Measurements from ENCODE around the gene UPK2. TPM values are rescaled to one million over a fixed set of nuclear protein-coding genes. Genes with fewer than 3 reads are reported as not detected.

Gene UPK2
- total RNA-seq, 1 donor from 2014 or later = 0.86 TPM

DNA sequence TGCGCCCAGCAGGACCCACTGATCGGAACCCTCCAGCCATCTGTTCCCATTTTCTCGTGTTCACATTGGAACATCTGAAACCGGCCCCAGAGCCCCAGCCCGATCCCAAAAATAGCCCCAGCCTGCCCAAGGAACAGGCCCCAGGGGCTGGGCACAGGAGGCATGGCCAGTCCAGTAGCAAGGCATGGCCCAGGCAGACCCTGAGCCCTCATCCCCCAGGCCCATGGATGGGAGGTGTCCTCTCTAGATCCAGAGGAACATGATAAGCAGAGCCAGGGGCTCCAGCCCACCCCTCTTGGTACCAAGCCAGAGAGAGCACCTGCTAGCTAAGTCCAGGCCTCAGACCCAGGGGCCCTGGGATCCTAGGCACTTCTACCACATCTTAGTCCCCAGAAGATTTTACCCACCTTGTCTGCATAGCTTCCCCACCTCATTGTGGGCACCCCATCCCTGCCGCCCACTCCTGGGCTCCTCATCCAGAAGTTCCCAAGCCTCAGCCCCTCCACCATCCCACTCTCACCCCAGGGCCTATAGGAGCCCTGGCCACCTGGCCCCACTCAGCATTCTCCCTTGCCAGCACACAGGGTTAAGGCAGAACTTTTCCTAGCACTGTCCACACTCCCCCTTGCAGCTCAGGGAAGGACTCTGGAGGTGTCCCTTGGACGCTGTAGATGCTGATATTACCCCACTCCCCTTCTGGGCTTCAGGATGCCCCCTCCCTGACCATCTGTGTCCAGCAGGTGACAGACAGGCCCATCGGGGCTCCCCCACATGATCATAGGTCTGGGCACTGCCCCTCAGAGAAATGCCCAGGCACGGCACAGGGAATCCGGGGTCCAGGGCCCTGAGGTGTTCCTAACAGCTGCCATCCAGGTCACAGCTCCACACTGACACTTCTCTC, 39.9 kb upstream of the UPK2 start:
- DNase-seq (ENCODE audit: extremely low spot score, unreplicated experiment) = no peak
- Mint-ChIP-seq H3K27me3 (ENCODE audit: unreplicated experiment) (no peaks in the 10 kb centered on the region), H3K27ac (ENCODE audit: unreplicated experiment) (peak overlapping the region; percentile 100), H3K4me1 (ENCODE audit: unreplicated experiment) (peaks cover 96% of the 10 kb centered on the region), H3K36me3 (ENCODE audit: unreplicated experiment) (no peaks in the 10 kb centered on the region), H3K9me3 (ENCODE audit: unreplicated experiment) (no peaks in the 10 kb centered on the region), H3K4me3 (ENCODE audit: unreplicated experiment) (peak overlapping the region; percentile 75)
- TF ChIP-seq, protein P1, sequence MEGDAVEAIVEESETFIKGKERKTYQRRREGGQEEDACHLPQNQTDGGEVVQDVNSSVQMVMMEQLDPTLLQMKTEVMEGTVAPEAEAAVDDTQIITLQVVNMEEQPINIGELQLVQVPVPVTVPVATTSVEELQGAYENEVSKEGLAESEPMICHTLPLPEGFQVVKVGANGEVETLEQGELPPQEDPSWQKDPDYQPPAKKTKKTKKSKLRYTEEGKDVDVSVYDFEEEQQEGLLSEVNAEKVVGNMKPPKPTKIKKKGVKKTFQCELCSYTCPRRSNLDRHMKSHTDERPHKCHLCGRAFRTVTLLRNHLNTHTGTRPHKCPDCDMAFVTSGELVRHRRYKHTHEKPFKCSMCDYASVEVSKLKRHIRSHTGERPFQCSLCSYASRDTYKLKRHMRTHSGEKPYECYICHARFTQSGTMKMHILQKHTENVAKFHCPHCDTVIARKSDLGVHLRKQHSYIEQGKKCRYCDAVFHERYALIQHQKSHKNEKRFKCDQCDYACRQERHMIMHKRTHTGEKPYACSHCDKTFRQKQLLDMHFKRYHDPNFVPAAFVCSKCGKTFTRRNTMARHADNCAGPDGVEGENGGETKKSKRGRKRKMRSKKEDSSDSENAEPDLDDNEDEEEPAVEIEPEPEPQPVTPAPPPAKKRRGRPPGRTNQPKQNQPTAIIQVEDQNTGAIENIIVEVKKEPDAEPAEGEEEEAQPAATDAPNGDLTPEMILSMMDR (IDR thresholded peaks at IDR 0.05) = no peak

DNA sequence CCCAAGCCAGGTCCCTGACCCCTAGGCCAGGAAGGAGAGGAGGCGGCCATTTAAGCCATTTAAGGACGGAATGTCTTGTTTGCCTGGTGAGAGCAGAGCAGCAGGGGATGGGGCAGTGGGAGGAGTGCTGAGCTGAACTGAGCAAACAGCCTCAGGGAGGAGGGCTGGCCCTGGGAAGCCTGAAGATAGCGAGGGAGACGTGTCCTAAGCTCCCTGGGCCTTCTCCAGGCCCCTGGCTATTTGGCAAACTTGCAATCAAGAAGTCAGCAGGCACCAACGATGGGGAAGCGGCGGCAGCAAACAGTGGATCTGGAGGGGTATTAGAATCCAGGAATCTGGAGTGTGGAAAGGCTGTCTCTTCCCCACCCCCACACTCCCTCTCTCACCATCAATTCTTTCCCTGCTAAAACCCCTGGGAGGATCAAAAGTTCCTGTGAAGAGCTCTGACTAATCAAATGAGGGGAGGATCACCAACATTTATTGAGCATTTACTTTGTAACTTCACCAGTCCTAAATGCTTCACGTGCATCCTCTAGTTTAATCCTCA, 39.2 kb upstream of the UPK2 start:
- no peak for DNase-seq (ENCODE audit: extremely low spot score, unreplicated experiment)
- H3K27ac Mint-ChIP-seq (ENCODE audit: unreplicated experiment) = peak overlapping the region; percentile 100
- H3K4me1 Mint-ChIP-seq (ENCODE audit: unreplicated experiment) = peaks cover 96% of the 10 kb centered on the region
- H3K27me3 Mint-ChIP-seq (ENCODE audit: unreplicated experiment) = no peaks in the 10 kb centered on the region
- TF ChIP-seq, protein P1 (IDR thresholded peaks at IDR 0.05) = no peak
- H3K9me3 Mint-ChIP-seq (ENCODE audit: unreplicated experiment) = no peaks in the 10 kb centered on the region
- no peaks in the 10 kb centered on the region for H3K36me3 Mint-ChIP-seq (ENCODE audit: unreplicated experiment)
- H3K4me3 Mint-ChIP-seq (ENCODE audit: unreplicated experiment) = peak overlapping the region; percentile 75

DNA sequence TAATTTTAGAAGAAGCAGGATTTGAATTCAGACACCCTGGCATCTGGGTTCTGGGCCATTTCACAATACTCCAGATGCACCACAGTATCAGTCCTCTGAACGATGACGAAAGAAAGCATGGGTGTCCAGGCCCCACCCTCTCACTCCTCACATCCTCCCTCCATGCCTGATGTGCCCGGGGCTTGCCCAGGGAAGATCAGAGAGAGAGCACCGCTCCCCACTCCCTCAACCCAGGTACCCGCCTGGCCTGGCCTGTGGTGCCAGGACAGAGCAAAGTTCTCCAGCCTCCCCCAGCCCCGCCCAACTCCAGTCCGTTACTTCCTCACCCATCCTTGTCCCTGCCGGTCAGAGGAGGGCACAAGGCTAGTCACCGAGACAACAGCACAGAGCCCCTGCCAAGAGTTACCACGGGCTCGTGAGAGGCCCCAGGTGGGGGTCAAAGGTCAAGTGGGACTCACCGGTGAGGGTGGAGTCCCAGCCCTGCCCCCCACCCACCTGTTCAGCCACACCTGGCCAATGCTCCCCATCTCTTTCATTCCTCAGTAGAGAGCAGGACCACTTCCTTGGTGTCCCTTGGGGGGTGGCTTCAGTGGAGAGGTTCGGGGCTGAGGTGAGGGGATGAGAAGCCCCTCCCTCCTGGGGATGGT, 38.5 kb upstream of the UPK2 start:
- peak overlapping the region; percentile 75 for H3K4me3 Mint-ChIP-seq (ENCODE audit: unreplicated experiment)
- peaks cover 93% of the 10 kb centered on the region for H3K4me1 Mint-ChIP-seq (ENCODE audit: unreplicated experiment)
- TF ChIP-seq, protein P1 (IDR thresholded peaks at IDR 0.05) = no peak
- DNase-seq (ENCODE audit: extremely low spot score, unreplicated experiment) = no peak
- no peaks in the 10 kb centered on the region for H3K36me3 Mint-ChIP-seq (ENCODE audit: unreplicated experiment)
- H3K9me3 Mint-ChIP-seq (ENCODE audit: unreplicated experiment) = no peaks in the 10 kb centered on the region
- H3K27me3 Mint-ChIP-seq (ENCODE audit: unreplicated experiment) = no peaks in the 10 kb centered on the region
- H3K27ac Mint-ChIP-seq (ENCODE audit: unreplicated experiment) = peak overlapping the region; percentile 100

- H3K9me3 Mint-ChIP-seq (ENCODE audit: unreplicated experiment) = no peaks in the 10 kb centered on the region
Observed at GRCh38 chr11:118918128-118918685, 37.9 kb upstream of the UPK2 start.

More at GRCh38 chr11:118918128-118918685, 37.9 kb upstream of the UPK2 start:
- Mint-ChIP-seq H3K27ac (ENCODE audit: unreplicated experiment) (peak overlapping the region; percentile 100), H3K4me1 (ENCODE audit: unreplicated experiment) (peaks cover 92% of the 10 kb centered on the region), H3K4me3 (ENCODE audit: unreplicated experiment) (peak overlapping the region; percentile 75), H3K36me3 (ENCODE audit: unreplicated experiment) (peaks cover 2% of the 10 kb centered on the region), H3K27me3 (ENCODE audit: unreplicated experiment) (no peaks in the 10 kb centered on the region)
- TF ChIP-seq, protein P1 (IDR thresholded peaks at IDR 0.05) = no peak
- DNase-seq (ENCODE audit: extremely low spot score, unreplicated experiment) = peak; percentile 96

All from osteocyte (in vitro differentiated cells).